Measurements from ENCODE around the gene UACA. TPM values are rescaled to one million over a fixed set of nuclear protein-coding genes. Genes with fewer than 3 reads are reported as not detected.

The UACA gene
- total RNA-seq, 2 experiments from 2014 or later = 2.3 to 3.9 TPM

DNA sequence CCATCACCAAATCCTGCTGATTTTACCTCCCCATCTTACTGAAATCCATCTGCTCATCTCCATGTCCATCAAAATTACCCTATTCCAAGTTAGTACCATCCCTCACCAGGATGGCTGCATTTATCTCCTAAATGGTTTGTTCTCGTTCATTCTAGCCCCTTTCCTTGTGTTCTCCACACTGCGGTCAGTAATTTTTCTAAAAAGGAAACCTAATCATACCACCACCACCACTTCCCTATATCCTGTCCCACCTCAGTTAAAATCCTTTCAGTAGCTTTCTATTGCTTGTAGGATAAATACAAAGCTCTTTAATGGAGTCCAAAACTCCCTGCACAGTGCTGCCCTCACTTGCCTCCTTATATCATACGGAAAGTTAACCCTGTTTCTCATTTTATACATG is 51.1 kb downstream of the UACA start:
- Mint-ChIP-seq H3K9me3 (no peaks in the 10 kb centered on the region), H3K4me1 (no peaks in the 10 kb centered on the region), H3K27me3 (peaks cover 1% of the 10 kb centered on the region), H3K27ac (no peak overlapping the region), H3K4me3 (no peak overlapping the region), H3K36me3 (no peaks in the 10 kb centered on the region)
- DNase-seq = no peak

- Mint-ChIP-seq H3K4me3 (no peak overlapping the region), H3K27me3 (peaks cover 9% of the 10 kb centered on the region), H3K27ac (no peak overlapping the region), H3K9me3 (no peaks in the 10 kb centered on the region), H3K36me3 (no peaks in the 10 kb centered on the region), H3K4me1 (no peaks in the 10 kb centered on the region)
- no peak for DNase-seq
These were observed 52.6 kb downstream of the UACA start for GRCh38 chr15:70710714-70711113.

DNA sequence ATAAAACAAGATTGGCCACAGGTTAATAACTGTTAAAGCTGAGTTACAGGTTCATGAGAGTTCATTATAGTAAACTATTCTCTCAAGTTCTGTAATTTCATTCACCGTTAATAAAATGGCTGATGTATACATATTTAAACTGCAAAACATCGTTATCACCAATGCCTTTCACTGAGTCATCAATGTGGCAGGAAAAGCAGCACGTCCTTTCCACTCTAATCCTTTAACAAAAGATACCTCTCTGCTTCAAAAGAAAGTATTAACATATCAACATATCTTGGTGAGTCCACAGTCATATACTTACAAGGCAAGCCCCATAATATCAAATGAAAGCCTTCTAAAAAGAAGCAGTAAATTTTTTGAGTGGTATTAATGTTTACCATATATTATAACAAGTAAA is 54.5 kb downstream of the UACA start:
- H3K27me3 Mint-ChIP-seq = peaks cover 22% of the 10 kb centered on the region
- H3K27ac Mint-ChIP-seq = no peak overlapping the region
- H3K4me3 Mint-ChIP-seq = no peak overlapping the region
- DNase-seq = no peak
- no peaks in the 10 kb centered on the region for H3K36me3 Mint-ChIP-seq
- H3K4me1 Mint-ChIP-seq = no peaks in the 10 kb centered on the region
- no peaks in the 10 kb centered on the region for H3K9me3 Mint-ChIP-seq

DNA sequence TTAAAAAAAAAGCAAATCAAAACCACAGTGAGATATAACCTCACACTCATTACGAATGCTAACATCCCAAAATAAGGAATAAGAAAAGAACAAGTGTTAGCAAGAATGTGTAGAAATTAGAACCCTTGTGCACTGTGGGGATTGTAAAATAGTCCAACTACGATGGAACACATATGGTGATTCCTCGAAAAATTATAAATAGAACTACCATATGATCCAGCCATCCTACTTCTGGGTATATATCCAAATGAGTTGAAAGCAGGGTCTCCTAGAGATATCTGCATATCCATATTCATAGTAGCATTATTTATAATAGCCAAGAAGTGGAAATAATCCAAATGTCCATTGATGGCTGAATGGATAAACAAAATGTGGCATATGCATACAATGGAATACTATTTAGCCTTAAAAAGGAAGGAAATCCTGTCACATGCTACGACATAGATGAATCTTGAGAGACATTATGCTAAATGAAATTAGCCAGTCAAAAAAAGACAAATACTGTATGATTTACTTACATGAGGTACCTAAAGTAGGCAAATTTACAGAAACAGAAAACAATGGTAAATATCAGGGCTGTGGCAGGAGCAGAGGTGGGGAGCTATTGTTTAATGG is 55.6 kb downstream of the UACA start:
- no peaks in the 10 kb centered on the region for H3K4me1 Mint-ChIP-seq
- no peaks in the 10 kb centered on the region for H3K36me3 Mint-ChIP-seq
- DNase-seq = no peak
- no peaks in the 10 kb centered on the region for H3K9me3 Mint-ChIP-seq
- H3K27me3 Mint-ChIP-seq = peaks cover 24% of the 10 kb centered on the region
- H3K4me3 Mint-ChIP-seq = no peak overlapping the region
- H3K27ac Mint-ChIP-seq = no peak overlapping the region

- Mint-ChIP-seq H3K4me1 (no peaks in the 10 kb centered on the region), H3K9me3 (no peaks in the 10 kb centered on the region), H3K27ac (no peak overlapping the region), H3K27me3 (peaks cover 39% of the 10 kb centered on the region), H3K36me3 (no peaks in the 10 kb centered on the region), H3K4me3 (no peak overlapping the region)
- DNase-seq = no peak
These were observed 58.6 kb downstream of the UACA start for GRCh38 chr15:70704731-70705130.

- Mint-ChIP-seq H3K9me3 (no peaks in the 10 kb centered on the region), H3K27me3 (peaks cover 44% of the 10 kb centered on the region), H3K4me1 (no peaks in the 10 kb centered on the region), H3K36me3 (no peaks in the 10 kb centered on the region), H3K27ac (no peak overlapping the region), H3K4me3 (no peak overlapping the region)
- DNase-seq = no peak
These were observed 59.2 kb downstream of the UACA start for GRCh38 chr15:70704166-70704565.

DNA sequence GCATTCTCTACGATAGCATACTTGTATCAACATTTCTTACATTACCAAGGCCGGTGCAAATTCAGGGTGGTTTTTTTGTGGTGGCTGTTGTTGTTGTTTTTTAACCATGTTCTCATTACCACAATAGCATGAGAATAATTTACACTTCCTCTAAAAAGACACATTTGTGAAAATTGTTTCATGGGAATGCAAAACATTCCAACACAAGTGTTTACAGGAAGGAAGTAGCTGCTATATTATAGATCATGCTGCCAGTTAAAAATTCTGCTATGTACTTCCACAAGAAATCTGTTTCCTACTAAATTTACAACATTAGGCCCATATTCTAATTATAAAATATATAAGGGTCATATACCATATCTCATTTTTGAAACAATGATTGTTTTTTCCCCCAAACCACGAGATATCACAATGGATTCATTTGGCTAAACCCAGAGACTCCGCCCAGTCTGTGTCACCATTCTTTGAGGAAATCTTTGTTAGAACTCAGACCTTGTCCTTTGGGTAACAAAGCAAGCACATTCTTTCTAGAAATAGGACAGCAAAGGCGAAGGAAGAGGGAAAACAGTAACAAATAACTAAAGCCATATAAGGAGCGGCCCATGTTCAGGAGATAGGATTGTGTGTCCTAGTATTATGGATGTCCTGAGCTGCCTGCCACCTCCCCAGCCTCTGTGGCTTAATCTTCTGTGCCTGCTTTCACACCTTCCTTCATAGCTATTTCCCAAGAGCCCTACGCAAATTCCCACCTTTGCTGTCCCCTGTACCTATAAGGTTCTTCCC is 60.1 kb downstream of the UACA start:
- H3K9me3 Mint-ChIP-seq = no peaks in the 10 kb centered on the region
- no peak overlapping the region for H3K4me3 Mint-ChIP-seq
- no peak for DNase-seq
- H3K36me3 Mint-ChIP-seq = no peaks in the 10 kb centered on the region
- no peak overlapping the region for H3K27ac Mint-ChIP-seq
- no peaks in the 10 kb centered on the region for H3K4me1 Mint-ChIP-seq
- peaks cover 44% of the 10 kb centered on the region for H3K27me3 Mint-ChIP-seq

- no peaks in the 10 kb centered on the region for H3K9me3 Mint-ChIP-seq
- DNase-seq = no peak
- H3K4me1 Mint-ChIP-seq = no peaks in the 10 kb centered on the region
- H3K4me3 Mint-ChIP-seq = no peak overlapping the region
- H3K36me3 Mint-ChIP-seq = no peaks in the 10 kb centered on the region
- H3K27ac Mint-ChIP-seq = no peak overlapping the region
- peaks cover 44% of the 10 kb centered on the region for H3K27me3 Mint-ChIP-seq
These were observed 60.8 kb downstream of the UACA start for GRCh38 chr15:70702584-70702983.

DNA sequence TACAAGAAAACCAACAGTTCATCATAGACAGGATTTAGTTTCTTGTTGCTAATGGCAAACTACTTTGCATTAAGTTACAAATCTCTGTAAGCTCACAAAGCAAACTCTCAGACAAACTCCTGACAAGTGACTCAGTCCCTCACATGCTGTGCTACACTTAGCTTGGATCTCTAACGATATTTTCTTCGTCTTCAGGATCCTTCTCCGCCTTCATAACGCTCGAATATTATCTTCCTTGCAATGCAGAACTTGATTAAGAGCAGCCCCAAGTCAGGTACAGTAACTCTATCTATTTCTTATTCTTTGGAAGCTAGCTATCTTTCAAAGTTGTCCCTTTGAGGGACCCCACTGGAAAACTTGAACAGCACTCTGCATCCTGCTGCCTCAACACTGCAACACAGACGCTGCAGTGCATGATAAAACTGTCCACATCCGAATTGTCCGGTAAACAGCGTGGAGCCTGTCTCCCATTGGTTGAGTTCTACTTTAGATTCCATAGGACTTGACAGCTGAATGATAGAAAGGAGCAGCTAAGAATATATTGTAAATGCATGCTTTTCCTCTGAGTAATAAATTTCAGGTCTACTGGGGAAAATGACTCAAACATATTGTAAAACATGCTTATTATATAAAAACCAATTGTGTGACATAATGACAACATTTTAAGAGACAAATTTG is 61.3 kb downstream of the UACA start:
- no peak for DNase-seq
- Mint-ChIP-seq H3K27me3 (peaks cover 42% of the 10 kb centered on the region), H3K4me1 (no peaks in the 10 kb centered on the region), H3K9me3 (no peaks in the 10 kb centered on the region), H3K36me3 (no peaks in the 10 kb centered on the region), H3K27ac (no peak overlapping the region), H3K4me3 (no peak overlapping the region)

- no peak overlapping the region for H3K4me3 Mint-ChIP-seq
- H3K27me3 Mint-ChIP-seq = peaks cover 38% of the 10 kb centered on the region
- no peaks in the 10 kb centered on the region for H3K9me3 Mint-ChIP-seq
- H3K4me1 Mint-ChIP-seq = no peaks in the 10 kb centered on the region
- H3K27ac Mint-ChIP-seq = no peak overlapping the region
- no peaks in the 10 kb centered on the region for H3K36me3 Mint-ChIP-seq
- no peak for DNase-seq
These were observed 62.2 kb downstream of the UACA start for GRCh38 chr15:70701171-70701570.

GRCh38 chr15:70699890-70700289 is 63.5 kb downstream of the UACA start:
- Mint-ChIP-seq H3K9me3 (no peaks in the 10 kb centered on the region), H3K27me3 (peaks cover 36% of the 10 kb centered on the region), H3K4me3 (no peak overlapping the region), H3K4me1 (no peaks in the 10 kb centered on the region), H3K27ac (no peak overlapping the region), H3K36me3 (no peaks in the 10 kb centered on the region)
- DNase-seq = no peak

DNA sequence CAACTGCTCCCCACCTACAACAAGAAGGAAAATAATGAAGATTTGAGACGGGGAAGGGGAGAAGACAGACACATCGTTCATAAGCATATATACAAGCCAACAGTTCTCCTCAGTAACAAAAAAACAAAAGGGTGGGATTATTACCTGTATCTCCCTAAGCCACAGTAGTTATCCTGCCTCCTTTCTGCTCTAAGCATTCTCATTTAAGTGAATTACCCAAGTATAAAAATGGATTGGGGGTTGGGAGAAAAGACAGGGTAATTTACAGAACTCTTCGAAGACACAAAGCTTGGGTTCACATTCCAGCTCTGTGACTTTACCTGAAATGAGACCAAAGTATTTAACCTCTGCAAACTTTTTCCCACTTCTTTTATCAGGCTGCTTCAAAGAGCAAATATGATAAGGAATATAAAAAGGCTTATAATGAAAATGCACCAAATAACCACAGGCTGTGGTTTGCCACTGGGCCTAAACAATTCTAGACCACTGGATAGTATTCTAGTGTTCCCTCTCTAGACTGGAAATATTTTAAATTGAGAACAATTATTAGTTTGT is 64.4 kb downstream of the UACA start:
- Mint-ChIP-seq H3K9me3 (no peaks in the 10 kb centered on the region), H3K36me3 (no peaks in the 10 kb centered on the region), H3K27me3 (peaks cover 26% of the 10 kb centered on the region), H3K4me1 (no peaks in the 10 kb centered on the region), H3K27ac (no peak overlapping the region), H3K4me3 (no peak overlapping the region)
- no peak for DNase-seq

- H3K27me3 Mint-ChIP-seq = peaks cover 23% of the 10 kb centered on the region
- H3K4me3 Mint-ChIP-seq = no peak overlapping the region
- DNase-seq = no peak
- H3K36me3 Mint-ChIP-seq = no peaks in the 10 kb centered on the region
- H3K27ac Mint-ChIP-seq = no peak overlapping the region
- no peaks in the 10 kb centered on the region for H3K4me1 Mint-ChIP-seq
- H3K9me3 Mint-ChIP-seq = no peaks in the 10 kb centered on the region
These were observed 64.9 kb downstream of the UACA start for GRCh38 chr15:70698426-70698825.

- H3K4me3 Mint-ChIP-seq = no peak overlapping the region
- DNase-seq = no peak
- no peaks in the 10 kb centered on the region for H3K9me3 Mint-ChIP-seq
- no peak overlapping the region for H3K27ac Mint-ChIP-seq
- no peaks in the 10 kb centered on the region for H3K27me3 Mint-ChIP-seq
- H3K4me1 Mint-ChIP-seq = no peaks in the 10 kb centered on the region
- H3K36me3 Mint-ChIP-seq = no peaks in the 10 kb centered on the region
These were observed 72.7 kb downstream of the UACA start for GRCh38 chr15:70690491-70691276.

DNA sequence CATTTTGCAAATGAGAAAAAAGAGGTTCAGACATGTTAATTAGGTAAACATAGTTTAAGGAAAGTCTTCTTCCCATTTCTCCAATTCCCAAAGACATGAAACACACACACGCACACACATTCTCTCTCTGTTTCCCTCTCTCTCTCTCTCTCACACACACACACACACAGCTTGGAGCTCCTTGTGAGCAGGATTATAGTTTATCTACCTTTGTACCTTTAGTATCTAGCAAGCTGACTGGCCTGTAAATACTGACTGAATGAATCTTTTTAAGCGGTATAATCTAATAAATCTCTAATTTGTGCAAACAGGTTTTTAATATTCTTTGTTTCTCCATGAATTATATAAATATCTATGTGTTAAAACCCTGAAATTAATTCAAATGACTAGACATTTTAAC is 73.3 kb downstream of the UACA start:
- H3K27ac Mint-ChIP-seq = no peak overlapping the region
- no peaks in the 10 kb centered on the region for H3K36me3 Mint-ChIP-seq
- no peaks in the 10 kb centered on the region for H3K9me3 Mint-ChIP-seq
- DNase-seq = no peak
- H3K4me1 Mint-ChIP-seq = no peaks in the 10 kb centered on the region
- no peaks in the 10 kb centered on the region for H3K27me3 Mint-ChIP-seq
- no peak overlapping the region for H3K4me3 Mint-ChIP-seq

Measured in activated naive CD8-positive, alpha-beta T cell treated with anti-CD3 and anti-CD28 coated beads for 36 hours (primary cell).